B cell (primary cell): Measurements from ENCODE around the gene B4GALT3.

ENCODE experiments used
- EZH2 ChIP-seq: IDR thresholded peaks from 2 replicates; pipeline ENCODE4 v1.6.1; 2012; ENCODE audit warnings: borderline replicate concordance, low read depth, mild to moderate bottlenecking, moderate library complexity, low read length; ENCODE audit not compliant: insufficient read depth, poor library complexity, severe bottlenecking
- TF ChIP-seq, protein P1 (sequence below): fragments of 200-600 bp; IDR thresholded peaks from one replicate; pipeline ENCODE4 v1.8.0; 2022; ENCODE audit warnings: antibody characterized with exemption, mild to moderate bottlenecking

DNA sequence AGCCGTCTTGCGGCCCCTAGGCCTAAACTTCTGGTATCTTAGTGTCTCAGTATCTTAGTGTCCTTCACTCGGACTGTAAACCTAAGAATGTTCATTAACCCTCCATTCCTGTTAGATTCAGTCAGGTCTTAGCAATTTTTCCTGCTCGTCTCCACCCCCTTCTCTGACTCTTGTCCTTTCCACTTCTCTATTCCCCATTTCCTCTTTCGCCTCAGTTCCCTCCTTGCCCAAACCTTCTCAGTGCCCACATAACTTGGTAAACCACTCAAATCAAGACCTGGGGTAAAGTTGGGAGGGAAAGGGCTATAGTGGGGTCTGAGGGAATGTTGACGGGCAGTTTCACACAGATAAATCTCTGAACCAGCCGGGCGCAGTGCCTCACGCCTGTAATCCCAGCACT lies 37.1 kb upstream of the B4GALT3 start:
- TF ChIP-seq, protein P1, sequence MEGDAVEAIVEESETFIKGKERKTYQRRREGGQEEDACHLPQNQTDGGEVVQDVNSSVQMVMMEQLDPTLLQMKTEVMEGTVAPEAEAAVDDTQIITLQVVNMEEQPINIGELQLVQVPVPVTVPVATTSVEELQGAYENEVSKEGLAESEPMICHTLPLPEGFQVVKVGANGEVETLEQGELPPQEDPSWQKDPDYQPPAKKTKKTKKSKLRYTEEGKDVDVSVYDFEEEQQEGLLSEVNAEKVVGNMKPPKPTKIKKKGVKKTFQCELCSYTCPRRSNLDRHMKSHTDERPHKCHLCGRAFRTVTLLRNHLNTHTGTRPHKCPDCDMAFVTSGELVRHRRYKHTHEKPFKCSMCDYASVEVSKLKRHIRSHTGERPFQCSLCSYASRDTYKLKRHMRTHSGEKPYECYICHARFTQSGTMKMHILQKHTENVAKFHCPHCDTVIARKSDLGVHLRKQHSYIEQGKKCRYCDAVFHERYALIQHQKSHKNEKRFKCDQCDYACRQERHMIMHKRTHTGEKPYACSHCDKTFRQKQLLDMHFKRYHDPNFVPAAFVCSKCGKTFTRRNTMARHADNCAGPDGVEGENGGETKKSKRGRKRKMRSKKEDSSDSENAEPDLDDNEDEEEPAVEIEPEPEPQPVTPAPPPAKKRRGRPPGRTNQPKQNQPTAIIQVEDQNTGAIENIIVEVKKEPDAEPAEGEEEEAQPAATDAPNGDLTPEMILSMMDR = no peak
- no peak for TF ChIP-seq EZH2
